K562 (cell line): ENCODE data around the gene NCOR2. TPM values are rescaled to one million over a fixed set of nuclear protein-coding genes. Genes with fewer than 3 reads are reported as not detected.

Experiments used
- ASH1L ChIP-seq: fragments of 450-650 bp; IDR thresholded peaks from 2 replicates; pipeline ENCODE4 v1.6.1; 2018; ENCODE audit warnings: borderline replicate concordance, mild to moderate bottlenecking, low read depth; ENCODE audit not compliant: partially characterized antibody
- CREBBP ChIP-seq: IDR thresholded peaks from one replicate; pipeline ENCODE4 v1.6.1; 2012; ENCODE audit warnings: low read depth, mild to moderate bottlenecking, control low read depth, inconsistent platforms, low read length
- CREM ChIP-seq: IDR thresholded peaks from 2 replicates; pipeline ENCODE4 v1.6.1; 2014; ENCODE audit warnings: antibody characterized with exemption, low read depth
- GABPA ChIP-seq: fragments of 200-800 bp; sonication (Bioruptor generic); conservative IDR thresholded peaks from 2 replicates; pipeline ENCODE4 v1.6.1; 2016; ENCODE audit warnings: low read depth, missing genetic modification characterization, missing compliant biosample characterization
- HDAC6 ChIP-seq: IDR thresholded peaks from 2 replicates; pipeline ENCODE4 v1.6.1; 2012; ENCODE audit warnings: low read depth, mild to moderate bottlenecking, control low read depth, inconsistent platforms, low read length, moderate library complexity
- JUNB ChIP-seq: fragments of 450-650 bp; formaldehyde crosslinking; conservative IDR thresholded peaks from 2 replicates; pipeline ENCODE4 v1.4.0; 2020; ENCODE audit warnings: mild to moderate bottlenecking
- NCOA6 ChIP-seq: fragments of 450-650 bp; IDR thresholded peaks from 2 replicates; pipeline ENCODE4 v1.6.1; 2017; ENCODE audit warnings: mild to moderate bottlenecking
- NFXL1 ChIP-seq: fragments of 450-650 bp; formaldehyde crosslinking; IDR thresholded peaks from 2 replicates; pipeline ENCODE4 v1.4.0; 2021; ENCODE audit warnings: mild to moderate bottlenecking
- POLR3G ChIP-seq: IDR thresholded peaks from 2 replicates; pipeline ENCODE4 v1.6.1; 2011; ENCODE audit not compliant: insufficient read length, insufficient replicate concordance; ENCODE audit errors: extremely low read depth
- POU5F1 ChIP-seq: fragments of 150-350 bp; IDR thresholded peaks from 2 replicates; pipeline ENCODE4 v1.6.1; 2014; ENCODE audit warnings: borderline replicate concordance, low read length, low read depth, mild to moderate bottlenecking; ENCODE audit not compliant: partially characterized antibody
- STAT5B ChIP-seq: fragments of 250-450 bp; sonication (Bioruptor Pico); IDR thresholded peaks from 2 replicates; pipeline ENCODE4 v1.8.0; 2021; ENCODE audit warnings: mild to moderate bottlenecking, inconsistent platforms
- TOE1 ChIP-seq, 2 experiments: fragments of 450-650 bp in 1 of 2; sonication (generic) in 1 of 2; formaldehyde crosslinking in 1 of 2; IDR thresholded peaks; 2 replicates each; pipeline versions ENCODE4 v1.7.1 to v1.8.0; 2016 to 2022; ENCODE audit warnings: borderline replicate concordance in 2 of 2, mild to moderate bottlenecking in 2 of 2, antibody characterized with exemption in 1 of 2, inconsistent platforms in 1 of 2, low read depth in 1 of 2, missing genetic modification reagents in 1 of 2, moderate library complexity in 1 of 2
- ZC3H4 ChIP-seq: sonication (generic); formaldehyde crosslinking; IDR thresholded peaks from 2 replicates; pipeline ENCODE4 v1.9.0; 2021; ENCODE audit warnings: missing genetic modification reagents, borderline replicate concordance
- ZNF668 ChIP-seq: fragments of 250-450 bp; sonication (Bioruptor Pico); IDR thresholded peaks from 2 replicates; pipeline ENCODE4 v1.8.0; 2022; ENCODE audit warnings: mild to moderate bottlenecking, inconsistent platforms
- ZNF830 ChIP-seq: fragments of 250-450 bp; sonication (Bioruptor Pico); IDR thresholded peaks from 2 replicates; pipeline ENCODE4 v1.5.0; 2021; ENCODE audit warnings: mild to moderate bottlenecking
- polyA plus RNA-seq, 8 experiments: library from polyadenylated mRNA; depleted of rRNA in 4 of 8; stranded (reverse) in 5 of 8; unstranded in 3 of 8; fragments of >200 nt; fragmentation: Nextera tagmentation in 2 of 8; fragmentation: Illumina TruSeq in 1 of 8; extraction: Ambion mirVana in 2 of 8; extraction: Trizol in 1 of 8; gene quantifications; 2 replicates each; pipeline versions ENCODE4 v1.2.1 to v1.2.3, GENCODE V29; 2011 to 2014; ENCODE audit warnings: inconsistent platforms in 1 of 8, missing spikeins in 1 of 8
- total RNA-seq, 7 experiments: library from RNA; depleted of rRNA in 6 of 7; stranded (reverse); fragments of >200 nt in 6 of 7; fragmentation: Illumina TruSeq in 2 of 7; extraction: Trizol in 2 of 7; gene quantifications; 2 replicates each; pipeline versions ENCODE4 v1.2.1 to v1.2.3, GENCODE V29; 2011 to 2021; ENCODE audit warnings: low replicate concordance in 1 of 7
- TF ChIP-seq, protein P1 (sequence below): sonication (generic); formaldehyde crosslinking; IDR thresholded peaks from 2 replicates; pipeline ENCODE4 v1.9.0; 2022; ENCODE audit warnings: mild to moderate bottlenecking, missing genetic modification reagents
- TF ChIP-seq, protein P2 (sequence below): fragments of 200-800 bp; sonication (Bioruptor generic); IDR thresholded peaks from 2 replicates; pipeline ENCODE4 v1.6.1; 2017; ENCODE audit warnings: missing genetic modification characterization, missing compliant biosample characterization
- TF ChIP-seq, protein P3 (sequence below): fragments of 250-450 bp; sonication (Bioruptor Pico); IDR thresholded peaks from 2 replicates; pipeline ENCODE4 v1.9.0; 2021; ENCODE audit warnings: mild to moderate bottlenecking
- TF ChIP-seq, protein P4 (sequence below), 2 experiments: fragments of 450-650 bp in 1 of 2; IDR thresholded peaks; 2 replicates each; pipeline ENCODE4 v1.6.1; 2011 to 2017; ENCODE audit warnings: low read depth in 2 of 2, antibody characterized with exemption in 1 of 2, borderline replicate concordance in 1 of 2, low read length in 1 of 2, mild to moderate bottlenecking in 1 of 2, mixed read lengths in 1 of 2; ENCODE audit not compliant: control insufficient read depth in 1 of 2
- TF ChIP-seq, protein P5 (sequence below): sonication (generic); formaldehyde crosslinking; IDR thresholded peaks from 2 replicates; pipeline ENCODE4 v1.8.0; 2022; ENCODE audit warnings: mild to moderate bottlenecking, missing genetic modification reagents

The NCOR2 gene
- total and polyA plus RNA-seq, 9 of the 15 experiments (the other 6 are each of a cell fraction or from before 2014, with no cell fraction given): 0.18 to 126 (median 8.4) TPM

DNA sequence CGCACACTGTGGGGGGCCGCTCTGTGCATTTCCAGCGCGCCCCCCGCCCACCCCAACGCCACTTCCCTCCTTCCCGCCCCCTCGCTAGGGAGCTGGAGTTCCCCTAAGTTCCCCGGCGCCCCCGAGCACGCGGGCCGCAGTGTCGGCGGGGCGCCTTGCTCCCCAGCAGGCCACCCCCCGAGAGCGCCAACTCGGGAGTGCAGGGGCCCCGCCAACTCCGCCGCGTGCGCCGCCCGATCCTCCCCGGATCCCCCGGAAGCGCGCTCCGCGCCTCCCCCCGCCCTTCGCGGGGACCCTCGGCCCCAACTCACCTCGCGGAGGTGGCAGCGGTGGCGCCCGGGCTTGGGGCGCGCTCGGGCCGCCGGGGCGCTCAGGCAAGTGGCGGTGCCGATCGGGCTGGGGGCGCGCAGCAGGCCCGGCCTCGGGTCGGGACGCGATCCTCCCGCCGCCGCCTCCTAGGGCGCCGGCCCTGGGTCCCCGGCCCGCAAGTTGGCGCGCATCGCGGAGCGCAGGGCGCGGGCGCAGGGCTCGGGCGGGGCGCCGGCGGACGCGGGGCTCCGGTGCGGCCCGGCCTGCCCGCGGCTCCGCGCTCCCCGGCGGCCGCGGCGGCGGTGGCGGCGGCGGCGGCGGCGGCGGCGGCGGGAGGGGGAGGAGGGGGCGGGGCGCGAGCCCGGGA, at the start of gene NCOR2 (continued):
- TF ChIP-seq ASH1L: no peak
- peak; percentile 17; the same call in 1 of the 2 replicates for TF ChIP-seq CREM
- no peak for TF ChIP-seq TOE1 (IDR thresholded peaks at IDR 0.05; ENCODE audit: borderline replicate concordance)
- no peak for TF ChIP-seq TOE1 (CRISPR knock-in tag; IDR thresholded peaks at IDR 0.05; ENCODE audit: borderline replicate concordance, low read depth)
- TF ChIP-seq, protein P1, sequence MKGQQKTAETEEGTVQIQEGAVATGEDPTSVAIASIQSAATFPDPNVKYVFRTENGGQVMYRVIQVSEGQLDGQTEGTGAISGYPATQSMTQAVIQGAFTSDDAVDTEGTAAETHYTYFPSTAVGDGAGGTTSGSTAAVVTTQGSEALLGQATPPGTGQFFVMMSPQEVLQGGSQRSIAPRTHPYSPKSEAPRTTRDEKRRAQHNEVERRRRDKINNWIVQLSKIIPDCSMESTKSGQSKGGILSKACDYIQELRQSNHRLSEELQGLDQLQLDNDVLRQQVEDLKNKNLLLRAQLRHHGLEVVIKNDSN (CRISPR knock-in tag): no peak
- TF ChIP-seq, protein P2, sequence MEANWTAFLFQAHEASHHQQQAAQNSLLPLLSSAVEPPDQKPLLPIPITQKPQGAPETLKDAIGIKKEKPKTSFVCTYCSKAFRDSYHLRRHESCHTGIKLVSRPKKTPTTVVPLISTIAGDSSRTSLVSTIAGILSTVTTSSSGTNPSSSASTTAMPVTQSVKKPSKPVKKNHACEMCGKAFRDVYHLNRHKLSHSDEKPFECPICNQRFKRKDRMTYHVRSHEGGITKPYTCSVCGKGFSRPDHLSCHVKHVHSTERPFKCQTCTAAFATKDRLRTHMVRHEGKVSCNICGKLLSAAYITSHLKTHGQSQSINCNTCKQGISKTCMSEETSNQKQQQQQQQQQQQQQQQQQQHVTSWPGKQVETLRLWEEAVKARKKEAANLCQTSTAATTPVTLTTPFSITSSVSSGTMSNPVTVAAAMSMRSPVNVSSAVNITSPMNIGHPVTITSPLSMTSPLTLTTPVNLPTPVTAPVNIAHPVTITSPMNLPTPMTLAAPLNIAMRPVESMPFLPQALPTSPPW (CRISPR knock-in tag): no peak
- TF ChIP-seq, protein P3, sequence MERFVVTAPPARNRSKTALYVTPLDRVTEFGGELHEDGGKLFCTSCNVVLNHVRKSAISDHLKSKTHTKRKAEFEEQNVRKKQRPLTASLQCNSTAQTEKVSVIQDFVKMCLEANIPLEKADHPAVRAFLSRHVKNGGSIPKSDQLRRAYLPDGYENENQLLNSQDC: no peak
- no peak for TF ChIP-seq CREBBP
- TF ChIP-seq POU5F1: no peak
- no peak for TF ChIP-seq NCOA6
- TF ChIP-seq NFXL1: no peak
- TF ChIP-seq GABPA: peak; percentile 53; the same call in 1 of the 2 replicates
- no peak for TF ChIP-seq ZNF668
- TF ChIP-seq ZNF830 (CRISPR knock-in tag): no peak
- no peak for TF ChIP-seq POLR3G
- TF ChIP-seq ZC3H4 (CRISPR knock-in tag): no peak
- no peak for TF ChIP-seq STAT5B (CRISPR knock-in tag)
- no peak for TF ChIP-seq JUNB (CRISPR knock-in tag)
- TF ChIP-seq, protein P4, sequence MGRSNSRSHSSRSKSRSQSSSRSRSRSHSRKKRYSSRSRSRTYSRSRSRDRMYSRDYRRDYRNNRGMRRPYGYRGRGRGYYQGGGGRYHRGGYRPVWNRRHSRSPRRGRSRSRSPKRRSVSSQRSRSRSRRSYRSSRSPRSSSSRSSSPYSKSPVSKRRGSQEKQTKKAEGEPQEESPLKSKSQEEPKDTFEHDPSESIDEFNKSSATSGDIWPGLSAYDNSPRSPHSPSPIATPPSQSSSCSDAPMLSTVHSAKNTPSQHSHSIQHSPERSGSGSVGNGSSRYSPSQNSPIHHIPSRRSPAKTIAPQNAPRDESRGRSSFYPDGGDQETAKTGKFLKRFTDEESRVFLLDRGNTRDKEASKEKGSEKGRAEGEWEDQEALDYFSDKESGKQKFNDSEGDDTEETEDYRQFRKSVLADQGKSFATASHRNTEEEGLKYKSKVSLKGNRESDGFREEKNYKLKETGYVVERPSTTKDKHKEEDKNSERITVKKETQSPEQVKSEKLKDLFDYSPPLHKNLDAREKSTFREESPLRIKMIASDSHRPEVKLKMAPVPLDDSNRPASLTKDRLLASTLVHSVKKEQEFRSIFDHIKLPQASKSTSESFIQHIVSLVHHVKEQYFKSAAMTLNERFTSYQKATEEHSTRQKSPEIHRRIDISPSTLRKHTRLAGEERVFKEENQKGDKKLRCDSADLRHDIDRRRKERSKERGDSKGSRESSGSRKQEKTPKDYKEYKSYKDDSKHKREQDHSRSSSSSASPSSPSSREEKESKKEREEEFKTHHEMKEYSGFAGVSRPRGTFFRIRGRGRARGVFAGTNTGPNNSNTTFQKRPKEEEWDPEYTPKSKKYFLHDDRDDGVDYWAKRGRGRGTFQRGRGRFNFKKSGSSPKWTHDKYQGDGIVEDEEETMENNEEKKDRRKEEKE (IDR thresholded peaks at IDR 0.05; ENCODE audit: borderline replicate concordance in 1 of 2, control insufficient read depth in 1 of 2, low read depth in 2 of 2, low read length in 1 of 2): no peak
- TF ChIP-seq, protein P5, sequence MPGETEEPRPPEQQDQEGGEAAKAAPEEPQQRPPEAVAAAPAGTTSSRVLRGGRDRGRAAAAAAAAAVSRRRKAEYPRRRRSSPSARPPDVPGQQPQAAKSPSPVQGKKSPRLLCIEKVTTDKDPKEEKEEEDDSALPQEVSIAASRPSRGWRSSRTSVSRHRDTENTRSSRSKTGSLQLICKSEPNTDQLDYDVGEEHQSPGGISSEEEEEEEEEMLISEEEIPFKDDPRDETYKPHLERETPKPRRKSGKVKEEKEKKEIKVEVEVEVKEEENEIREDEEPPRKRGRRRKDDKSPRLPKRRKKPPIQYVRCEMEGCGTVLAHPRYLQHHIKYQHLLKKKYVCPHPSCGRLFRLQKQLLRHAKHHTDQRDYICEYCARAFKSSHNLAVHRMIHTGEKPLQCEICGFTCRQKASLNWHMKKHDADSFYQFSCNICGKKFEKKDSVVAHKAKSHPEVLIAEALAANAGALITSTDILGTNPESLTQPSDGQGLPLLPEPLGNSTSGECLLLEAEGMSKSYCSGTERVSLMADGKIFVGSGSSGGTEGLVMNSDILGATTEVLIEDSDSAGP: no peak
- no peak for TF ChIP-seq HDAC6
